Caco-2 (cell line): ENCODE measurements around the gene QRFPR. TPM values are rescaled to one million over a fixed set of nuclear protein-coding genes. Genes with fewer than 3 reads are reported as not detected.

ENCODE experiments used
- BruUV-seq: library from RNA; stranded (reverse); fragments of 400-500 nt; replicated peaks from 2 replicates; lab custom pipeline; 2021; lab: Mats Ljungman, UMichigan
- CTCF ChIA-PET: fragments of 300-600 bp; sonication (Branson Sonifier 250); formaldehyde crosslinking; loops from one replicate; lab custom pipeline; 2022; ENCODE audit warnings: antibody characterized with exemption; lab: Charles Lee
- POLR2A ChIA-PET: fragments of 300-600 bp; sonication (Branson Sonifier 250); formaldehyde crosslinking; loops from one replicate; lab custom pipeline; 2022; ENCODE audit warnings: antibody characterized with exemption; lab: Charles Lee
- DNase-seq, 2 experiments: peaks; one replicate each; pipeline versions ENCODE4 v3.0.0 to v3.0.0-alpha.2; 2020 to 2022
- H3K27me3 ChIP-seq: replicated peaks from 2 replicates; pipeline ENCODE4 v1.6.0; 2011; ENCODE audit warnings: low read length; ENCODE audit not compliant: control insufficient read depth, insufficient read depth
- H3K36me3 ChIP-seq: 2 replicates; pipeline ENCODE4 v1.5.1; 2011; ENCODE audit warnings: low read length; ENCODE audit not compliant: control insufficient read depth, insufficient read depth
- H3K4me1 ChIP-seq: fragments of 250-450 bp; sonication (Bioruptor Pico); 2 replicates; pipeline ENCODE4 v1.5.1; 2020; ENCODE audit warnings: mild to moderate bottlenecking
- H3K4me3 ChIP-seq: 2 replicates; pipeline ENCODE4 v1.5.1; 2011; ENCODE audit warnings: low read depth, mild to moderate bottlenecking, control low read depth, low read length
- H3K9me3 ChIP-seq: fragments of 250-450 bp; sonication (Bioruptor Pico); 2 replicates; pipeline ENCODE4 v1.5.1; 2020; ENCODE audit warnings: mild to moderate bottlenecking, moderate library complexity
- H3K27ac Mint-ChIP-seq: one replicate; pipeline ENCODE4 v1.8.0; 2022; ENCODE audit warnings: mixed read lengths; ENCODE audit not compliant: unreplicated experiment
- H3K27me3 Mint-ChIP-seq: one replicate; pipeline ENCODE4 v1.8.0; 2022; ENCODE audit warnings: mixed read lengths; ENCODE audit not compliant: insufficient read depth, unreplicated experiment
- H3K36me3 Mint-ChIP-seq: one replicate; pipeline ENCODE4 v1.8.0; 2022; ENCODE audit warnings: mild to moderate bottlenecking, mixed read lengths; ENCODE audit not compliant: insufficient read depth, unreplicated experiment
- H3K4me1 Mint-ChIP-seq: one replicate; pipeline ENCODE4 v1.8.0; 2022; ENCODE audit warnings: low read depth, mixed read lengths; ENCODE audit not compliant: unreplicated experiment
- H3K4me3 Mint-ChIP-seq: one replicate; pipeline ENCODE4 v1.8.0; 2022; ENCODE audit warnings: mild to moderate bottlenecking, moderate library complexity, mixed read lengths; ENCODE audit not compliant: unreplicated experiment
- H3K9me3 Mint-ChIP-seq: one replicate; pipeline ENCODE4 v1.8.0; 2022; ENCODE audit warnings: mixed read lengths; ENCODE audit not compliant: unreplicated experiment
- intact Hi-C: fragments of 100-400 bp; cut with micrococcal nuclease; formaldehyde crosslinking; loops from one replicate; pipeline ENCODE4 v1.10.0; 2022; ENCODE audit not compliant: unreplicated experiment
- total RNA-seq: library from RNA; stranded (reverse); gene quantifications from 2 replicates; pipeline ENCODE4 v1.2.3, GENCODE V29; 2022
- TF ChIP-seq, protein P1 (sequence below), 2 experiments: fragments of 200-600 bp in 1 of 2; IDR thresholded peaks; 1 replicate in 1 of 2; 2 replicates in 1 of 2; pipeline versions ENCODE4 v1.5.1 to v1.8.0; 2011 to 2022; ENCODE audit warnings: antibody characterized with exemption in 1 of 2, control low read depth in 1 of 2, inconsistent platforms in 1 of 2, low read depth in 1 of 2, low read length in 1 of 2, mild to moderate bottlenecking in 1 of 2, moderate library complexity in 1 of 2; ENCODE audit not compliant: insufficient read depth in 1 of 2, severe bottlenecking in 1 of 2, unreplicated experiment in 1 of 2

QRFPR gene
- total RNA-seq, 1 experiment from 2014 or later: not detected

DNA sequence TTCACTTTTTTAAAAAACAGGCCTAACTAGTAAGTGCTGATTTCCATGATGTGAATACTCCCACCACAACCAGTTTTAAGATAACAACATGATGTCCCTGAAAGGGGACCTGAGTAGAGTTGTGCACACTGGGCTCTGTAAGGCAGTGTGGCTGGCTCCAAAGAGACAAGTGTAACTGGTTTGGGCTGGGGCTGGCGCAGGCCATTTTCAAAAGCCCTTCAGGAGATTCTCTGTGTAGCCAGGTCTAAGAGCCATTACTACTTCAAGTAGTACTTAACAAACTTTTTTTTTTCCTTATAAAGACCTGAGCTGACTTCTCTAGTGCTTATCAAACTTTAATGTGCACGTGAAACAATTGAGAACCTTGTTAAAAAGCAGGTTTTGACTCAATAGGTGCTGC lies 4.3 kb downstream of the QRFPR start:
- Mint-ChIP-seq H3K27me3 (peaks cover 13% of the 10 kb centered on the region), H3K36me3 (no peaks in the 10 kb centered on the region), H3K27ac (no peak overlapping the region), H3K4me1 (no peaks in the 10 kb centered on the region), H3K4me3 (no peak overlapping the region), H3K9me3 (peaks cover 10% of the 10 kb centered on the region)
- DNase-seq: no peak
- no peaks in the 10 kb centered on the region for H3K9me3 ChIP-seq
- H3K36me3 ChIP-seq: no peaks in the 10 kb centered on the region
- ChIA-PET CTCF (no interaction called here), POLR2A (no interaction called here)
- intact Hi-C loops: no loop called here
- no TSS peak for BruUV-seq
- H3K4me1 ChIP-seq: no peaks in the 10 kb centered on the region
- H3K4me3 ChIP-seq: no peak overlapping the region
- TF ChIP-seq, protein P1, sequence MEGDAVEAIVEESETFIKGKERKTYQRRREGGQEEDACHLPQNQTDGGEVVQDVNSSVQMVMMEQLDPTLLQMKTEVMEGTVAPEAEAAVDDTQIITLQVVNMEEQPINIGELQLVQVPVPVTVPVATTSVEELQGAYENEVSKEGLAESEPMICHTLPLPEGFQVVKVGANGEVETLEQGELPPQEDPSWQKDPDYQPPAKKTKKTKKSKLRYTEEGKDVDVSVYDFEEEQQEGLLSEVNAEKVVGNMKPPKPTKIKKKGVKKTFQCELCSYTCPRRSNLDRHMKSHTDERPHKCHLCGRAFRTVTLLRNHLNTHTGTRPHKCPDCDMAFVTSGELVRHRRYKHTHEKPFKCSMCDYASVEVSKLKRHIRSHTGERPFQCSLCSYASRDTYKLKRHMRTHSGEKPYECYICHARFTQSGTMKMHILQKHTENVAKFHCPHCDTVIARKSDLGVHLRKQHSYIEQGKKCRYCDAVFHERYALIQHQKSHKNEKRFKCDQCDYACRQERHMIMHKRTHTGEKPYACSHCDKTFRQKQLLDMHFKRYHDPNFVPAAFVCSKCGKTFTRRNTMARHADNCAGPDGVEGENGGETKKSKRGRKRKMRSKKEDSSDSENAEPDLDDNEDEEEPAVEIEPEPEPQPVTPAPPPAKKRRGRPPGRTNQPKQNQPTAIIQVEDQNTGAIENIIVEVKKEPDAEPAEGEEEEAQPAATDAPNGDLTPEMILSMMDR (IDR thresholded peaks at IDR 0.05; ENCODE audit: insufficient read depth in 1 of 2, low read depth in 1 of 2, low read length in 1 of 2, severe bottlenecking in 1 of 2, unreplicated experiment in 1 of 2): no peak
- no peaks in the 10 kb centered on the region for H3K27me3 ChIP-seq

DNA sequence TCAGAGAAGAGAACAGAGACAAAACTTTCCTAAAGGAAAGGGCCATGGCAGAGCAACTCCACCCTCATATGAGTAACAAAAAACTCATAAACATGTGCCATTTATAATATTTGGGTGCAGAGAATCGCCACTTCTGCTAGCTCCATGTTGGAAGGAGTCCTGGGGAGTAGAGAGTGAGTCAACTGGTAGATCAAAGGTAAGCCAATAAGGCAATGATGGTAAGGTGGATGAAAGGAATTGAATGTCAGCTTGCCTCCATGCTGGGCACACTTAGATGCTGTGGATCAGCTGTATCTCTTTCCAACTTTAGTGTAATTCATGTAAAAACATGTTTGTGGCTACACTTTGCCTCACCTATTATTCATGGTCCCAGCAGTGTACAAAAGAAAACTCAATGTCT lies 4.7 kb downstream of the QRFPR start:
- no peaks in the 10 kb centered on the region for H3K27me3 ChIP-seq
- BruUV-seq: no TSS peak
- H3K36me3 Mint-ChIP-seq: no peaks in the 10 kb centered on the region
- H3K27me3 Mint-ChIP-seq: peaks cover 13% of the 10 kb centered on the region
- no peak overlapping the region for H3K4me3 ChIP-seq
- no peak overlapping the region for H3K27ac Mint-ChIP-seq
- no peaks in the 10 kb centered on the region for H3K9me3 ChIP-seq
- no peaks in the 10 kb centered on the region for H3K36me3 ChIP-seq
- CTCF ChIA-PET: no interaction called here
- POLR2A ChIA-PET: no interaction called here
- peaks cover 10% of the 10 kb centered on the region for H3K9me3 Mint-ChIP-seq
- DNase-seq: no peak
- no peaks in the 10 kb centered on the region for H3K4me1 Mint-ChIP-seq
- TF ChIP-seq, protein P1 (IDR thresholded peaks at IDR 0.05; ENCODE audit: insufficient read depth in 1 of 2, low read depth in 1 of 2, low read length in 1 of 2, severe bottlenecking in 1 of 2, unreplicated experiment in 1 of 2): no peak
- intact Hi-C loops: no loop called here
- no peaks in the 10 kb centered on the region for H3K4me1 ChIP-seq
- no peak overlapping the region for H3K4me3 Mint-ChIP-seq

DNA sequence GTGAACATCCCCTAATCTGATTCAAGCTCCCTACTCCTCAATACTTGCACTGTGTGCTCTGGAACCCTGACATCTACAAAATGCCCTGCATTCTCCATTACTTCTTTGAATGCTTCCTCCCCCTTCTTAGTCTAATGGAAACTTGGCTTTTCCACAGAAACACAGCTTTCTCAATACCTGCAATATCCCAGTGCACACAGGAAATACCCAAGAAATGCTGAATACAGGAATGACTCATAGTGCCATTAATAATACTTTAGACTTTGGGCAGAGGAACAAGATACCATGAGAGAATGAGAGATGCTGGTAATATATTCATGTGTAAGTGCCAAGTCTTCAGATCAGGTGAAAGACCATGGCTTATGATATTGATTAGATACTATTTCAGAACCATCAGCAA lies 5.6 kb downstream of the QRFPR start:
- peaks cover 8% of the 10 kb centered on the region for H3K9me3 Mint-ChIP-seq
- no TSS peak for BruUV-seq

More for the DNA sequence above, 5.6 kb downstream of the QRFPR start:
- ChIA-PET CTCF (no interaction called here), POLR2A (no interaction called here)
- Mint-ChIP-seq H3K27me3 (peaks cover 13% of the 10 kb centered on the region), H3K27ac (no peak overlapping the region), H3K4me1 (no peaks in the 10 kb centered on the region), H3K4me3 (no peak overlapping the region), H3K36me3 (no peaks in the 10 kb centered on the region)
- Histone ChIP-seq H3K4me3 (no peak overlapping the region), H3K27me3 (no peaks in the 10 kb centered on the region), H3K36me3 (no peaks in the 10 kb centered on the region), H3K9me3 (no peaks in the 10 kb centered on the region), H3K4me1 (no peaks in the 10 kb centered on the region)
- intact Hi-C loops: no loop called here
- TF ChIP-seq, protein P1 (IDR thresholded peaks at IDR 0.05; ENCODE audit: insufficient read depth in 1 of 2, low read depth in 1 of 2, low read length in 1 of 2, severe bottlenecking in 1 of 2, unreplicated experiment in 1 of 2): no peak
- DNase-seq: no peak
